ENCODE results near the gene MRPL51. TPM values are rescaled to one million over a fixed set of nuclear protein-coding genes. Genes with fewer than 3 reads are reported as not detected.
"Not testable (repeated sequence)": the region's sequence is repeated elsewhere in the genome, so short reads cannot be mapped to it uniquely, and the experiment has no call there.

The MRPL51 gene
- total RNA-seq, 2 donors from 2014 or later, result 40.6 to 51.7 TPM

DNA sequence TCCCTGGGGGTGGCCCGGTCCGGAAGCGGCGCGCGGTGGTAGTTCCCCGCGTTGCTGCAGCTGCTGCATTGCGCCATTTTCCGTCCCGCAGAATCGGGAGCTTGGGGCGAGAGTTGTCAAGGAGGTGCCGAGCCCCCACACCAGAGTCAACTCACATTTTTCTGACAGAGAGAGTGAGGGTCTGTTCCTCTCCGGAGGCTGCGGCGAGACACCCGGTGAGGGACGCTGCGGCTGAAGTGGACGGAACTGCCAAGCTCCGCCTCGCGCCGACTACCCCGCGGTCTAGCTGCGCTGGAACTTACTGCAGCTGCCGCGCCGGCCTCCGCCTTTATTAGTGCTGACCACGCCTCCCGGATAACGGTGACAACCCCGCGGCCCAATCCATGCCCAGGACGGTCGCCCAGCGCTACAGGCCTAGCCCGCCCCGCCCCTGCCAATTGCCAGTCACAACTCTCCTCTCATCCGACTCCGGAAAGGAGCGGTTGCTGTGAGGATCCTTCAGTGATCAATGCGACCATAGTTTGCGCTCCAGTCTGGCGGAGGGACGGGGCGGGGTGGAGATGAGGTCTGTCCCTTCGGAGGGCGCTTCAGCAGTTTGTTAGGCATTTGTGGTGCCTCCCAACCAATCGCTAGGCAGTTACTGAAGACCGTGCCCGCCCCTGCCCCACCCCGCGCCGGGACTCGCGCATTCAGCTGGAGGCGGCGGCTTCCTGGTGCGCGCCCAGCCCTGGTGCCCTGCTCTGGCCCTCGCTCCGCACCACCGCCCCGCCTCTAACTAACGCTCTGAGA lies 22.5 kb downstream of the MRPL51 start, which contains the start of gene VAMP1:
Gene VAMP1 (minus strand): TSS at position 303 of the 789 bp plus-strand sequence. CDS start 146 bp downstream, at position 157.
- Histone ChIP-seq H3K27me3 (replicated peaks; ENCODE audit: insufficient read depth) (no peaks in the 10 kb centered on the region), H3K9me3 (no peaks in the 10 kb centered on the region), H3K27ac (peak within 1 kb of the TSS; percentile 86 to 90), H3K4me3 (peak within 1 kb of the TSS; percentile 84), H3K36me3 (no peaks in the 10 kb centered on the region), H3K4me1 (ENCODE audit: control insufficient read depth in 1 of 2, low read depth in 2 of 2) (peaks cover 15 to 23% of the 10 kb centered on the region in 2 donors)
- TF ChIP-seq, protein P1, sequence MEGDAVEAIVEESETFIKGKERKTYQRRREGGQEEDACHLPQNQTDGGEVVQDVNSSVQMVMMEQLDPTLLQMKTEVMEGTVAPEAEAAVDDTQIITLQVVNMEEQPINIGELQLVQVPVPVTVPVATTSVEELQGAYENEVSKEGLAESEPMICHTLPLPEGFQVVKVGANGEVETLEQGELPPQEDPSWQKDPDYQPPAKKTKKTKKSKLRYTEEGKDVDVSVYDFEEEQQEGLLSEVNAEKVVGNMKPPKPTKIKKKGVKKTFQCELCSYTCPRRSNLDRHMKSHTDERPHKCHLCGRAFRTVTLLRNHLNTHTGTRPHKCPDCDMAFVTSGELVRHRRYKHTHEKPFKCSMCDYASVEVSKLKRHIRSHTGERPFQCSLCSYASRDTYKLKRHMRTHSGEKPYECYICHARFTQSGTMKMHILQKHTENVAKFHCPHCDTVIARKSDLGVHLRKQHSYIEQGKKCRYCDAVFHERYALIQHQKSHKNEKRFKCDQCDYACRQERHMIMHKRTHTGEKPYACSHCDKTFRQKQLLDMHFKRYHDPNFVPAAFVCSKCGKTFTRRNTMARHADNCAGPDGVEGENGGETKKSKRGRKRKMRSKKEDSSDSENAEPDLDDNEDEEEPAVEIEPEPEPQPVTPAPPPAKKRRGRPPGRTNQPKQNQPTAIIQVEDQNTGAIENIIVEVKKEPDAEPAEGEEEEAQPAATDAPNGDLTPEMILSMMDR (IDR thresholded peaks at IDR 0.05), result no peak
- DNase-seq (ENCODE audit: low spot score), result peak; percentile 93
- ATAC-seq (ENCODE audit: insufficient number of reproducible peaks, low FRiP score, low read depth), result peak; percentile 94

DNA sequence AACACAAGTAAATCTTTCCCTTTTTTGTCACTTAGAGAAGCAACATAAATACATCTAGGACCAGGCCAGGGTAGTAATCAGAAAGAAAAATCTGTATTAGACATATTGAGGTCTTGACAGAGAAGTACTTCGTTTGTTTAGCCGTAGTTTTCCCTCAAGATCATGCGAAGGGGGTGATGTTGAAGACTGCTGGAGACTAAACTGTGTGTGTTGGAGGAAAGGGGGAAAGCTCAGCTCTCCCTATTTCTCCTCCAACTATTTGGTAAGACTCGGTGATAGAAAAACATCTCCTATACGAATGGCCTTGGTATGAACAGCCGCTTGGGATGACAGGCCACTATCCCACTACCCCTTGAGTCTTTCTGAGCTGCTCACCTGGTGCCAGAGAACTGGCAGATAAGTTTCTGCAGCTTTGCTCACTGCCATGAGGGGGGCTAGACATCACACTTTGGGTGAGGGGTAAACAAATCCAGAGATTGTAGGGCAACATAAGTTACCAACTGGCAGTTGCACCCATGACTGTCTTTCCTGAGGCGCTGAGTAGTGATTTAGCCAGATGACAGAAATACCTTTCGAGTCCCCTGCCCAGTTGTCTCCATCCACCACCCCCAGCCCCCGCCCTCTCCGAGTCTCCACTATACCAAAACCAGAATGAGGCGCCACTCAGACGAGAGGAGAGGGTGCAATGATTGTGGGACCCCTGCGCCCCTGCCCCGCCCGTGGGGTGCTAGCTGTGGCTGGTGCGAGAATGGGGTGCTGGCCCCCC lies 23.3 kb downstream of the MRPL51 start:
- ATAC-seq (ENCODE audit: insufficient number of reproducible peaks, low FRiP score, low read depth), result no peak
- peak overlapping the region; percentile 84 for H3K4me3 ChIP-seq
- TF ChIP-seq, protein P1 (IDR thresholded peaks at IDR 0.05), result no peak
- H3K27me3 ChIP-seq (replicated peaks; ENCODE audit: insufficient read depth), result no peaks in the 10 kb centered on the region
- no peaks in the 10 kb centered on the region for H3K9me3 ChIP-seq
- peaks cover 3% of the 10 kb centered on the region for H3K36me3 ChIP-seq
- no peak for DNase-seq (ENCODE audit: low spot score)
- peak overlapping the region; percentile 86 to 90 for H3K27ac ChIP-seq
- peaks cover 15 to 23% of the 10 kb centered on the region in 2 donors for H3K4me1 ChIP-seq (ENCODE audit: control insufficient read depth in 1 of 2, low read depth in 2 of 2)

DNA sequence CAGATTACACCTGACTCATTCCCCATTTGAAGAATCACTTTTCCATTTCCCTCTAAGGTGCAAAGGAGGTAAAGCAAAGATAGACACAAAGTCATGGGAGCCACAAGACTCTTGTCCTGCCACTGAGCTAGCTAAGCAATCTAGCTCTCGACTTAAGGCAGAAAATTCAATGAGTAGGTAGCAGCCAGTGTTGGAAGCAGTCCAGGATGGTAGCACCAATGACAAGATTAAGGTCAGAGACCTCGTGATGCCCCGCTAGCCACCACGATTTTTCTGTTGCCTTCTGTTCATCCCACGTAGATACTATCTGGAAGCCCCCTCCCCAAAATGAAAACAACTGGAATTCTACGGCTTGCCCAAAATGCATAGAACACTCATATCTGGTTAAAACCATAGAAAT lies 24.0 kb downstream of the MRPL51 start:
- no peak for ATAC-seq (ENCODE audit: insufficient number of reproducible peaks, low FRiP score, low read depth)
- TF ChIP-seq, protein P1 (IDR thresholded peaks at IDR 0.05), result no peak
- Histone ChIP-seq H3K9me3 (no peaks in the 10 kb centered on the region), H3K27me3 (replicated peaks; ENCODE audit: insufficient read depth) (no peaks in the 10 kb centered on the region), H3K4me1 (ENCODE audit: control insufficient read depth in 1 of 2, low read depth in 2 of 2) (peaks cover 15 to 23% of the 10 kb centered on the region in 2 donors), H3K4me3 (peak overlapping the region; percentile 84), H3K27ac (no peak overlapping the region), H3K36me3 (peaks cover 9% of the 10 kb centered on the region)
- DNase-seq (ENCODE audit: low spot score), result no peak

DNA sequence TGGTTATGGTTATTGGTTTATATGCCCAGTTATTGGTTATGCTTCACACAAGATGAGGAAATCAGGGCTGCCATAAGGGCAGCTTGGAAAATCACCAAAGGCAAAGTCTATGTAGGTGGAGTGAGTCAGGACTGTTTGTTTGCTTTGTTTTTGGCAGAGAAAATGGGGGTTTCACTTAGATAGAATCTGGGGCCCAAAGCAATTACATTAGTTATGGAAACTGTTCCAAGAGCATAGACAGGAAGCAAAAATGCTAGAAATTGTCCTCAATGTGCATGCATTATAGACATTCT lies 24.8 kb downstream of the MRPL51 start:
- Histone ChIP-seq H3K4me1 (ENCODE audit: control insufficient read depth in 1 of 2, low read depth in 2 of 2) (peaks cover 15 to 23% of the 10 kb centered on the region in 2 donors), H3K27me3 (replicated peaks; ENCODE audit: insufficient read depth) (no peaks in the 10 kb centered on the region), H3K4me3 (no peak overlapping the region), H3K36me3 (peaks cover 17% of the 10 kb centered on the region), H3K9me3 (no peaks in the 10 kb centered on the region), H3K27ac (no peak overlapping the region)
- DNase-seq (ENCODE audit: low spot score) (no peak), ATAC-seq (ENCODE audit: insufficient number of reproducible peaks, low FRiP score, low read depth) (no peak)
- TF ChIP-seq, protein P1 (IDR thresholded peaks at IDR 0.05), result no peak

DNA sequence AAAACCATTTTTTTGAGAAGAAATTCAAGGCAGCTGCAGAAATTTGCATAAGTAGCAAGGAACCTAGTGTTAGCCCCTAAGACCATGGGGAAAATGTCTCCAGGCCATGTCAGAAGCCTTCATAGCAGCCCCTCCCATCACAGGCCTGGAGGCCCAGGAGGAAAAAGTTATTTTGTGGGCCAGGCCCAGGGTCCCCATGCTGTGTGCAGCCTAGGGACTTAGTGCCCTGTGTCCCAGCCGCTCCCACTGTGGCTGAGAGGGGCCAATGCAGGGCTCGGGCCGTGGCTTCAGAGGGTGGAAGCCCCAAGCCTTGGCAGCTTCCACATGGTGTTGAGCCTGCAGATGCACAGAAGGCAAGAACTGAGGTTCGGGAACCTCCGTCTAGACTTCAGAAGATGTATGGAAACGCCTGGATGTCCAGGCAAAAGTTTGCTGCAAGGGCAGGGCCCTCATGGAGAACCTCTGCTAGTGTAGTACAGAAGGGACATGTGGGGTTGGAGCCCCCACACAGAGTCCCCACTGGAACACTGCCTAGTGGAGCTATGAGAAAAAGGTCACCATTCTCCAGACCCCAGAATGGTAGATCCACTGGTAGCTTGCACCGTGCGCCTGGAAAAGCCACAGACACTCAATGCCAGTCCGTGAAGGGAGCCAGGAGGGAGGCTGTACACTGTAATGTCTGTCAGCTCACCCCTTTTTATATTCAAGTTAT lies 25.3 kb downstream of the MRPL51 start:
- H3K27me3 ChIP-seq (replicated peaks; ENCODE audit: insufficient read depth); ATAC-seq (ENCODE audit: insufficient number of reproducible peaks, low FRiP score, low read depth); H3K4me3 ChIP-seq; H3K9me3 ChIP-seq; H3K27ac ChIP-seq; DNase-seq (ENCODE audit: low spot score): not testable (repeated sequence)
- peaks cover 15 to 27% of the 10 kb centered on the region in 2 donors for H3K4me1 ChIP-seq (ENCODE audit: control insufficient read depth in 1 of 2, low read depth in 2 of 2)
- H3K36me3 ChIP-seq, result peaks cover 19% of the 10 kb centered on the region

DNA sequence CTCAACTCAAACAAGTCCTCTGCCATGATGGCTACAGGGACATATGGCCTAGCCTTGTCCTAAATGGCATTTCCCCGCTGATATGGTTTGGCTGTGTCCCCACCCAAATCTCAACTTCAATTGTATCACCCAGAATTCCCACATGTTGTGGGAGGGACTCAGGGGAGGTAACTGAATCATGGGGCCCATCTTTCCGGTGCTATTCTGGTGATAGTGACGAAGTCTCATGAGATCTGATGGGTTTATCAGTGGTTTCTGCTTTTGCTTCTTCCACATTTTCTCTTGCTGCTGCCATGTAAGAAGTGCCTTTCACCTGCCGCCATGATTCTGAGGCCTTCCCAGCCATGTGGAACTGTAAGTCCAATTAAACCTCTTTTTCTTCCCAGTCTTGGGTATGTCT lies 26.3 kb downstream of the MRPL51 start:
- not testable (repeated sequence) for ATAC-seq (ENCODE audit: insufficient number of reproducible peaks, low FRiP score, low read depth); H3K27me3 ChIP-seq (replicated peaks; ENCODE audit: insufficient read depth); H3K4me3 ChIP-seq; H3K27ac ChIP-seq; H3K9me3 ChIP-seq; DNase-seq (ENCODE audit: low spot score)
- Histone ChIP-seq H3K36me3 (peaks cover 28% of the 10 kb centered on the region), H3K4me1 (ENCODE audit: control insufficient read depth in 1 of 2, low read depth in 2 of 2) (peaks cover 15 to 32% of the 10 kb centered on the region in 2 donors)

Measured in thoracic aorta (tissue), 2 donors.